Measurements from ENCODE around the gene ARSK.

DNA sequence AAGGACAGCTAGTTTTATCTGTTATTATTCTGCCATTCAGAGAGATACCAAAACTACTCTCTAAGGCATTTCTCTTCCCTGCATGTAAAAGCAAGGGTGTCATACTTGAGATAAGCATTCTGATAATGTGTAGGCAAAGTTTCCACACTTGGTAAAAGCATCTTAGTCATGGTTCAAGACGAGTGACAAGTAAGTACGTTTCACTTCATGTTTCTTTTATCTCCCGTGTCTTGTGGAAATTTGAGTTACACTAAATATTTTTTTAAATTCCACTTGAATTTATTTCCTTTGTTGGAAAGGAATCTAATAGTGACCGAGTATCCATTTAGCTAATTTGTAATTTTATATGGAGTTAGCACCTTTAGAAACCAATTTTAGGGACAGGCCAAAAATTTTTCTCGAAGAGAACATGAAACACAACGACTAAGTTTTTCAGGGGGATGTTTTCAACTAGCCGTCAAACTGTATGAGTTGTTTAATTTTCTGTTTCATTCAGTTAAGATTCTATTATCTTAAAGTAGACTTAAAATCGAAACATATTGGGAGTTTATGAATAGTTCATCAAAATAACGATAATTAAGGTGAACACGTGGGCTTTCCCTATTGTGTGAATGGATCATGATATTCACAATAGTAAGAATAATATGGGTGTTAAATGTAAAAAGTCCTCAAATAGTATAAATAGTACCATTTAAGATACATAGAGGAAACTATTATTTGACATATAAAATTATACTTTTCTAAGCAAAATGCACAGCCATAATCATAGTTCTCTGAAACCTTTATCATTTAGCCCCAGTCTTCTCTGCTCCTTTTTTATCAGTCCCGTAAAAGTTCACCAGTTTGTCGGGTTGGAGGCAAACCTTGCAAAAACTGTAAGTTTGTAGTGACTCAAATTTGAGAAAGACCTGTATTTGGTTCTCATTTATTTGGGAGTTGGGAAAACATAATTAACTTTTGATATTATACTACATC, 93.3 kb downstream of the ARSK start:
- TF ChIP-seq, protein P1, sequence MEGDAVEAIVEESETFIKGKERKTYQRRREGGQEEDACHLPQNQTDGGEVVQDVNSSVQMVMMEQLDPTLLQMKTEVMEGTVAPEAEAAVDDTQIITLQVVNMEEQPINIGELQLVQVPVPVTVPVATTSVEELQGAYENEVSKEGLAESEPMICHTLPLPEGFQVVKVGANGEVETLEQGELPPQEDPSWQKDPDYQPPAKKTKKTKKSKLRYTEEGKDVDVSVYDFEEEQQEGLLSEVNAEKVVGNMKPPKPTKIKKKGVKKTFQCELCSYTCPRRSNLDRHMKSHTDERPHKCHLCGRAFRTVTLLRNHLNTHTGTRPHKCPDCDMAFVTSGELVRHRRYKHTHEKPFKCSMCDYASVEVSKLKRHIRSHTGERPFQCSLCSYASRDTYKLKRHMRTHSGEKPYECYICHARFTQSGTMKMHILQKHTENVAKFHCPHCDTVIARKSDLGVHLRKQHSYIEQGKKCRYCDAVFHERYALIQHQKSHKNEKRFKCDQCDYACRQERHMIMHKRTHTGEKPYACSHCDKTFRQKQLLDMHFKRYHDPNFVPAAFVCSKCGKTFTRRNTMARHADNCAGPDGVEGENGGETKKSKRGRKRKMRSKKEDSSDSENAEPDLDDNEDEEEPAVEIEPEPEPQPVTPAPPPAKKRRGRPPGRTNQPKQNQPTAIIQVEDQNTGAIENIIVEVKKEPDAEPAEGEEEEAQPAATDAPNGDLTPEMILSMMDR (IDR thresholded peaks at IDR 0.05; ENCODE audit: borderline replicate concordance, extremely low read depth, low read length, poor library complexity, severe bottlenecking): no peak
- TF ChIP-seq EZH2 (IDR thresholded peaks at IDR 0.05; ENCODE audit: borderline replicate concordance, low read depth, low read length, severe bottlenecking): no peak
